ENCODE measurements around the gene STK24.
A peak's percentile ranks its signal among the peaks of the same experiment; 100 is the strongest.
"Not testable (repeated sequence)": the region's sequence is repeated elsewhere in the genome, so short reads cannot be mapped to it uniquely, and the experiment has no call there.

The STK24 gene

DNA sequence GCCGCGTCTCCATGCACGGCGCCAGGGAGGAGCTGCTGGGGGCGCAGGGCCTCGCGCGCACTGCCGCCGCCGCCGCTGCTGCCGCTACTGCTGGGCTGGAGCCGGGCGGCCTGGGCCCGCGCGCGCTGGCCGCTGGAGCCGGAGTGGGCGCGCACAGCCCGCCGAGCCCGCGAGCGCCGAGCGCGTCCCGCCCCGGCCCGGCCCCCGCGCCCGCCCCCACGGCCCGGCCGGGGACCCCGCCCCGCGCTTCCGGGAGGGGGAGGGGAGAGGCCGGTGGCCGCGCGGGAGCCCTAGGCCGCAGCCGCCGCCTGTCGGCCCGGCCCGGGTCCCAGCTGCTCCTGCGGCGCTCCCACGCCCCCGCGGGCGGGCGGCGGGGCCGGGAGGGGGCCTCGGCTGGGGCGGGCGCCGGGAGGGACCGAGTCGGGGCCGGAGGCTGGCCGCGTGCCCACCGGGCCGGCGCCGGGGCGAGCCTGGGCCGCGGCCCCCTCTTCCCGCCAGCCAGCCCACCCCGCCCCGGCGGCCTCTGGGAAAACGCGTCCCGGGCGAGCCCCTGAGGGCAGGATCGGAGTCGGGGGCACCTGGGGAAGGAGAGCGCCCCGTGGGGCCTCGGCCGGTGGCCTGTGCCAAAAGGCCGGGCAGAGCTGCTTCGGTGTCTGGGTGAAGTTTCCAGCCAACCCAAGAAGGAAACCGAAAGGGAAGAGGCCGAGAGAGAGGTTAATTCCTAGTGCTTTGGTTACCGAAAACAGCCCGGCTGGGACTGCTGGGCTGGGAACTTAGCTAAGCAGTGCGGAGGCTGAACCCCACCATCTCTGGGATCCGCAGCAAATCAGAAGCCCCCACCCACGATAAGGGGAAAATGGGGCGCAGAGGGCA, at the start of gene STK24:
Gene STK24, minus strand, starts transcription at position 145 of the 873 bp plus-strand sequence. CDS start 321 bp downstream, outside the sequence.
- DNase-seq, result peak; percentile 72

DNA sequence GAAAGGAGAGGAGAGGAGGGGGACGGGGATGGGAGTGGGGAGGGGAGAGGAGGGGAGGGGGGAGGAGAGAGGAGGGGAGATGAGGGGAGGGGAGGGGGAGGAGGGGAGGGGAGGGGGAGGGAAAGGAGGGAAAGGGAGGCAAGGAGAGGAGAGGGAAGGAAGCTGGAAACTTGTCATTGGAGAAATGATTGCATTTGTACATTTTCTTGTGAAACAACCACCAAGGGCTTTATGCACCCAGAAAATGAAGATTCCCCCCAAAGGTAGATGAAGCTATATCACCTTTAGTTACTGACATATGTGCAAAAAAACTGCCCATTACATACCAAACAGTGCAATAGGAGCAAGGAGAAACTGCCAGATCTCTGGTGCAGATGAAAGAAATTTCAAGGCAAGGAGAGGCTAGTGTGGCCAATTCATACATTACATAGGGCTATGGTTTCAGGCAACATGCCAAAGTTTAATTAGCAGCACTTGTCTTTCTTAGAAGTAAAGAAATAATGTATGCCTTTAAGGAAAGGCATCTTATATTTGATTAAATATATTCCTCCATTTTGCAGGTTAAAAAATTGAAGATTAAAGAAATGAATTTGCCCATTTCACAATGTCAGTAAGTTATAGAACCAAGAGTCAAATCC, 49.5 kb upstream of the STK24 start:
- peak; percentile 9 for DNase-seq

DNA sequence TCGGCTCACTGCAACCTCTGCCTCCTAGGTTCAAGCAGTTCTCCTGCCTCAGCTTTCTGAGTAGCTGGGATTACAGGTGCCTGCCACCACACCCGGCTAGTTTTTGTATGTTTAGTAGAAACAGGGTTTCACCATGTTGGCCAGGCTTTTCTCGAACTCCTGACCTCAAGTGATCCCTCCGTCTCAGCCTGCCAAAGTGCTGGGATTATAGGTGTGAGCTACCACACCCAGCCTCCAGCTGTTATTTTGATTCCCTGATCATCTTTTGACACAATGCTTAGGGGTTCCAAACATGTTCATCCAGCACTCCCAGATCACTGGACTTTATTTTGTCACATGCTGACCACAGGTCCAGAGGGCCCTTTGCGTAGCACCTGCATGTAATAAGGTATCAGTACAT, 47.7 kb upstream of the STK24 start:
- DNase-seq, result not testable (repeated sequence)

DNA sequence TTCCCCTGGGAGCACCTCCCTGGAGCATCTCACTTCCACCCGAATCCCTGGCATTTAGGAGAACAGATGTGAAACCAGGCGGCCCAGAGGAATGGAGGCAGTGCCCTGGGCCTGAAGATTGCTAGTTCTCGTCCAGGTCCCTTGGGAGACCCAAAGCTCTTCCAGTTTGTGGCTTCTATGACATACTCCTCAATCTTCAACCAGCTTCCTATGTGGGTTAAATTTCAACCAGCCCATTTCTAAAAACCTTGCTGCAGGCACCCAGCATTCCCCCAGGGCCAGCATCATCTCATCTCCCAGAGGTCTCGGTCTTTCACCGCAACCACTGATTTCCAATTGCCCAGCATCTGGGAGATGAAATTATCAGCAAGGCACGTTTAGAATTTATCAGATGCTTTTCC, 46.0 kb upstream of the STK24 start:
- DNase-seq, result no peak

DNA sequence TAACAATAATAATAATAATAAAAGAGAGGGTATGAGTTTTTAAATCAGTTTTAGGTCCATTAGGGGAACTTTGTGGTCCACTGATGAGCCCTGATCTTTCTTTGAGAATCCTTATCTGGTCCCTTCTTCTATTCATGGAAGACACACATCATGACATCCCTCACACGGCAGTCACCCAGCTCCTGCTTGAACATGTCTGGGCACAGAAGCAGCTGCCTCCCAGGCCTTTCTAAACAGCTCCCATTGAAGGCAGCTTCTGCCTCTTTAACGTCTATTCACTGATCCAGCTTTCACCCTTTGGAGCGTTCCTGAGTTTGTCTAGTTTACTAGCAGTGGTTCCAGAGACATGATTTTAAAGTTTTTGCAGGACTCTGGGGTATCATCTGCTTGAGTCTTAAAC, 42.6 kb upstream of the STK24 start:
- DNase-seq, result no peak

DNA sequence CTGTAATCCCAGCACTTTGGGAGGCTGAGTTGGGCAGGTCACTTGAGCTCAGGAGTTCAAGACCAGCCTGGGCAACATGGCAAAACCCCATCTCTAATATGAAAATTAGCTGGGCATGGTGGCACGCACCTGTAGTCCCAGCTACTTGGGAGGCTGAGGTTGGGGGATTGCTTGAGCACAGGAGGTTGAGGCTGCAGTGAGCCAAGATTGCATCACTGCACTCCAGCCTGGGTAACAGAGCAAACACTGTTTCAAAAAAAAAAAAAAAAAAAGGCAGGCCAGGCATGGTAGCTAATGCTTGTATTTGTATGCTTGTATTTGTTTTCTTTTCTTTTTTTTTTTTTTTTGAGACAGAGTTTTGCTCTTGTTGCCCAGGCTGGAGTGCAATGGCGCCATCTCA, 38.7 kb upstream of the STK24 start:
- DNase-seq, result not testable (repeated sequence)

DNA sequence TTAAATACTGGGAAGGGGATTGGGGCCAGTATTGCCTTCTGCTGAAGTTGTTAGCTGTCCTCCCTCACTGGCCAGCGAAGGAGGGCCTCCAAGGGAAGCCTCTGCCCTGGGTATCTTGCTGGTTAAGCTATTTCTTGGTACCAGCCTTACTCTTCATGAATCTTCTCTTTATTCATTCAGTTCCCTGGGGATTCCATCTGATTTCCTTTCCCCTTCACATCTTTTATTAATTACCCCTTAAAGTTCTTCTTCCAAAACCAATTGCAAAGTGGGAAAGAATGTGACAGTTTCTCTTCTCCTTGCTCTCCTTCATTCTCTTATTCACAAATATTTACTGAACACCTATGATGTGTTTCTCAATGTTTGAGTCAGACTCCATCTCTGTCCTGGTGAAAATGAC, 36.7 kb upstream of the STK24 start:
- no peak for DNase-seq

DNA sequence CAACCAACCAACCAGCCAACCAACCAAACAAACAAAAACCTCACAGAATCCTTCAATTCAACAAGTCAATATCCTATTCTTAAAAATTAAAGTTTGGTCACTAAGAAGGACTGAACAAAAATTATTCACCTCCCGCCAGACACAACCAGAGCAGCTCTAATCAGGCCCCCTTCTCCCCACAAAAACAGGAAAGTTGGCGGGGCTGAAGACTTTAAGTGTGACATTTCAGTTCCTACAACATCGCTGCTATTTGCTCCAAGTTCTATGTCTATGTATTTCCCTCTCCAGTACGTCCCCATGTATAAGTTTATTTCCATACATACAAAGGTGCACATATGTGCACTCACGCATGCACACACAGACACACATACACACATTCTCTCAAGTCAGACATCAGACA, 32.8 kb upstream of the STK24 start:
- no peak for DNase-seq

DNA sequence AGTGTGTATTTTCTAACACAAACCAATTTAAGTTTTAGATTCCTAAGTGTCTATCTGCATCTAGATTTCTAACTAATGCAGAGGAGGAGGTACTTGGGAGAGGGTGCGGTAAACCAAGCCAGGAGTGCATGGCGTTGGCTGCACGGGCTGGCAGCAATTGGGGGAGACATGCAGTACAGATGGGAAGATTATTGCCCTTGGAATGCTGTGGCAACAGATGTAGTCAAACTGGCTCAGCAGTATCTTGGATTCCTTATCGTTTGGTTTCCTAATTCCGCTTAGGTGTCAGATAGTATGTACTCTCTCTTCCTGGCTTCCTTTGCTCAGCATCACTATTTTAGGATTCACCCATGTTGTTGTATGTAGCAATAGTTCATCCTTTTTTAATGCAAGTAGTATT, 29.4 kb upstream of the STK24 start:
- DNase-seq, result no peak

DNA sequence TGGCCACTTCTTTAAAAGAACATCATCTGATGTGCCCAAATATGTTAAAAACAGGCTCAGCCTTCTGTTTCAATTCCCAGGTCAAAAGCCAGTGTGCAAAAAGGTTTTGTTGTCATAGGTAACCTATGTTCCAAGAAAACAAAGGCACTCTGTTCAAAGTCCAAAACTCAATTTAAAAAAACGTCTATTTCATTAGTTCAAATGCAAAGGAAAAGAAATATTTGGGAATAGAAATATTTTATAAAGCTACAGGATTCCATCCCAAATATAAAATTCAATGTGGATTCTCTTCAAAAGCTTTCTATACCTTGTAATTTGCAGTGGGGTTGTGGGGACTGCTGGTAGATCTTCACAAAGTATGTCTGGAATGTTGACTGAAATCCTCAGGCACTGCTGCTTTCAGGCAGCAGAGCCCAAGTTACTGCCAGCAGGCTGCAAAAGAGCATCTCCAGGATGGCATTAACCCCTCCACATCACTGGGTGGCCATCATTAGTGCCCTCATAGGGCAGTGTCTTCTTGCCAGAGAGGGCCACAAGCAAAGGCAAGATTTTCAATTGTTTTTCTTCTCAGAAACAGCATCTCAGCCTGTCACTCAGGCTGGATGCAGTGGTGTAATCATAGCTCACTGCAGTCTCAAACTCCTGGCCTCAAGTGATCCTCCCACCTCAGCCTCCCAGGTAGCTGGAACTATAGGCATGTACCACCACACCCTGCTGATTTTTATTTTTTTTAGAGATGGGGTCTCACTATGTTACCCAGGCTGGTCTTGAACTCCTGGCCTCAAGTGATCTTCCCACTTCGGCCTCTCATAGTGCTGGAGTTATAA, 22.8 kb upstream of the STK24 start:
- DNase-seq, result no peak

DNA sequence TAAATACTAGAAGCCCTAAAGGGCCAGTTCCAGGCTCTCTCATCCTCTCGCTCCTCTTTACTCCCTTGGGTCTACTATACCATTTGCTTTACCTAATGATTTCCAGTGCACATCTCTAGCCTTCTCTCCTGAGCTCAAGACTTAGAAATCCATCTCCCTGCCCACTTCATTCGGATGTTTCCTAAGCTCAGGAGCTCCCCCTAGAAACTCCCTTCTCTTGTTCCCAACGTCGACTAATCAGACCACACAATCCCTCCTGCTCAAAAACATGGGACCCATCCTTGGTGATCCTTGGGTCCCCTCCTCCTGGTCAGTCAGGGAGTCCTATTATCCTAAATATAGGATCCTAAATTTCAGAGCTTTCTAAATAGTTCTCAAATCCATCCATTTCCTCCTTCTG, 21.1 kb upstream of the STK24 start:
- DNase-seq, result no peak

DNA sequence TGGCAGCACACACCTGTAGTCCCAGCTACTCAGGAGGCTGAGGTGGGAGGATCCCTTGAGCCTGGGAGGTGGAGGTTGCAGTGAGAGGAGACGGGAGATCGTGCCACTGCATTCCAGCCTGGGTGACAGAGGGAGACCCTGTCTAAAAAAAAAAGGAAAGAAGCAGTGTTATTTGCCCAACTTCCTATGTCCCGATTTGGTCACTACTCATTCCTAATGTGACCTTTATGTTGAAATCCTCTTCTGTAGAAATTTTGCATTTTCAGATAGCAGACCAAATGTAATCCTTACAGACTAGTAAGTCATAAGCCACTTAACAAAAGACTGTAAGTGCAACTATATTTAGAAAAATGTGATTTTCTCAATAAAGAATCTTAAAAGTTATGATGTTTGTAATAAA, 18.2 kb upstream of the STK24 start:
- no peak for DNase-seq

DNA sequence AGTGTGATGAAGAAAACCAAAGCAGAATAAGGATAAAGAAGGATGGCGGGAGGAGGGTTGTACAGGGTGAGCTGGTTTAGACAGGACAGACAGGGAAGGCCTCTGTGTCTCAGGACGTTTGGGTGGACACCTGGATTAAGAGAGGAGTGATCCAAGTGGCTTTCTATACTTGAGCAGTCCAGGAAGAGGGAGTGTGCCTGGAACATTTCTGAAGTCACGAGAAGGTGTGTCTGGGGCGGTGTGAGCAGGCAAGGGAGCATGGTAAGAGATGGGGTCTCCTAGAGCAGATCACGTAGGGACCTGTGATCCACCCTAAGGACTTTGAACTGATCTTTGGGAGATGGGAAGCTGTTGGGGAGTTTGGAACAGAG, 15.4 kb upstream of the STK24 start:
- DNase-seq, result no peak

DNA sequence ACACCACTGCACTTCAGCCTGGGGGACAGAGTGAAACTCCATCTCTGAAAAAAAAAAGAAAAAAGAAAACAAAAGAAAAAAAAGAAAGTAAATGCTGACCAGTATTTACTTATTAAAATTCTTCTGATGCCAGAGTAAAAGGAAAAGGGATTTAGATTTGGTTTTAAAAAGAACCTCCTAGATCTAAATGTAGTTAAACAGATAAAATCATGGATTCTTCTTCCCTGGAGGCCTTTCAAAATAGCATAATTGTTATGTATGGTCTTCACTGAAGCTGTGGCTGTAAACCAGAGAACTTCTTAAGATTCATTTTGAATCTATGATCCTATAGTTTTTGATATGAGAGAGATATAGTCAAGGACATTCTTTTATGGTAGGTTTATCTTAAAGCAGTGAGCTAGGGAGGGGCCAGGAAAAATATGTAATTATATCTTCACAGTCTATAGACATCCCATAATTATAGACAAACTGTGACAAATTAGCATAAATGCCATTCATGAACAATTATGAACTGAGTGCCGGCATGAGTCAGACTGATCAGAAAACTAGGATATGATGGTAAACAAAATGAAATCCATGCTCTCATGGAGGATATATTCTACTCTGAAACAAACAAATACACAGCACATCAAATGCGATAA, 14.9 kb upstream of the STK24 start:
- no peak for DNase-seq

DNA sequence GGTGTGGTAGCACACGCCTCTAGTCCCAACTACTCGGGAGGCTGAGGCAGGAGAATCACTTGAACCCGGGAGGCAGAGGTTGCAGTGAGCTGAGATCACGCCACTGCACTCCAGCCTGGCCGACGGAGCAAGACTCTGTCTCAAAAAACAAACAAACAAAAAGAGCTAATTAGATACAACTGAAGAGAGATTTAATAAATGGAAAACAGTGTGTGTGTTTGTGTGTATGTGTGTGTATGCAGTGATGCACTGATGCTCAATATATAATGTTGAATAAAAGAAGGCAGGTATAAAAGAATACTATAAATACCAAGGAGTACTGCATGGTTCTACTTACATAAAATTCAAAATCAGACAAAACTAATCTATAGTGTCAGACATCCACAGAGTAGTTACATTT, 13.6 kb upstream of the STK24 start:
- not testable (repeated sequence) for DNase-seq

DNA sequence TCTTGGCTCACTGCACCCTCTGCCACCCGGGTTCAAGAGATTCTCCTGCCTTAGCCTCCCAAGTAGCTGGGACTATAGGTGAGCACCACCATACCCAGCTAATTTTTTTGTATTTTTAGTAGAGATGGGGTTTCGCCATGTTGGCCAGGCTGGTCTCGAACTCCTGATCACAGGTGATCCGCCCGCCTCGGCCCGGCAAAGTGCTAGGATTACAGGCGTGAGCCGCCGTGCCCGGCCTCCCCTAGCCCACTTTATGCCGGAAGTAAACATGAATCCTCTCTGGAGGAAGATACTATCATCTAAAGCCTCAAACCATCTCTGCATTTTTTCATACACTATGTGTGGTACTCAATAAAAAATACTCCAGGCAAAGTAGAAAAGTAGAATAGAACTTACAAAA, 12.6 kb upstream of the STK24 start:
- not testable (repeated sequence) for DNase-seq

DNA sequence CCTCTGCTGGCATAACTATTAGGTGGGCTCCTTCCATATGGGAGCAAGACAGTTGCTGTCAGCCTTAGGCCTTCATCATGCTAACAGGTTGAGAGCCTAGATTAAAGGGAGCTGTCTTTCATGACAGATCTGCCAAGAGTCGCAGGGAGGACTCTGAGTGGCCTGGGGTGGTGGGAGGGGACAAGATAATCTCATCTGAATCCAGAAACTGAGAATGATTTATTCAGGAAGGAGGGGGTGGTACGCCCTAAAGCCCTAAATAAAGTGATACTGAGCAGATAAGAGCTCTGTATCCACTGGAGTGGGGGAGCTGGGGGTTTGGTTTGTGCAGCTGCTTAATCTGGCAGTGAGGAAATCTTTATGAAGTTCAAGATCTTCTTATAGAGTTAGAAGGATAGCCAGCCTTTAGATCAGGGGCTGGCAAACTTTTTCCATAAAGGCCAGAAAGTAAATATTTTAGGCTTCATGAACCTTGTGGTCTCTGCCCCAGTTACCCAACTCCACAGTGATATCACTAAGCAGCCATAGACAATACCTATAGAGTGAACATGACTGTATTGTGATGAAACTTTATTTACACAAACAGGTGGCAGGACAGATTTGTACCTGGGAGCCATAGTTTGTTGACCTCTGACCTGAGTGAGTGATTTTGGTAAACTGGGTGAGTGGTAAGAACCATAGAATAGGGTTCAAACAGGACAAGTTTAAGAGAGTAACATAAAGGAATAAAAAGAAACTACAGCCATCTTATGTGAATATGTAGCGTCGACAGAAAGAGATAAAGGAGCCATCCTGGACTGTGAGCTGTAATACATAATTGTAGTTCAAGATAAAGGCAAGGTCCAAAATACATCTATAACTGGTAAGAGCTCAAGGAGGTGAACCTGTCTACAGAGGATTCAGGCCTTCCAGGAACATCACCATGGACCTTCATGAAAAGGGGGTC, 9.8 kb upstream of the STK24 start:
- no peak for DNase-seq

DNA sequence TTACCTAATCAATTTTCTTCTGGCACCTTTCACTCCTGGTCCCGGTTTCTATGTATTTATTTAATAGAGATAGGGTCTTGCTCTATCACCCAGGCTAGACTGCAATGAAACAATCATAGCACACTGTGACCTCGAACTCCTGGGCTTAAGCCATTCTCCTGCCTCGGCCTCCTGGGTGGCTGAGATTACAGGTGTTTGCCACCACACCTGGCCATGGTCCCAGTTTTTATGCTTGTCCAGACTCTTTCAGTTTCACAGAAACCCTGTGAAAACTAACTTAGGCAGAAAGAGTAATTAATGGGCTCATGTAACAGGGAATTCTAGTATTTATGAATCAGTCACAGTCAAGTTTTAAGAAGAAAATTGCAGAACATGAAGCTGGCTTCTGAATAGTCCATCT, 9.0 kb upstream of the STK24 start:
- no peak for DNase-seq

DNA sequence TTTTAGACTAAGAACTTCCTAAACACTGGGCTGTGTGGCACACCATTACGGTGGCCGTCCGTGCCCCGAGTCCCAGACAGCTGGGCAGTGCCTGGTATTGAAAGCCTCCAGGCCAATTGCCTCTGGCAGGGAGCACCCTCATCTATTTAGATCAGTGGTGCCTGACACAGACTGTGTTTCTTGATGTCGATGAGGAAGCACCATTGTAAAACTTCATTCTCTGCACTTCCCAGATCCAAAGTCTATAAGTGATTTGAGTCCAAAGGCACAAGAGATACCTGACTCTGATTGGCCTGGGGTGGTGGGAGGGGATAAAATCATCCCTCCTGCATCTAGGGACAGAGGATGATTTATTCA, 8.5 kb upstream of the STK24 start:
- no peak for DNase-seq

DNA sequence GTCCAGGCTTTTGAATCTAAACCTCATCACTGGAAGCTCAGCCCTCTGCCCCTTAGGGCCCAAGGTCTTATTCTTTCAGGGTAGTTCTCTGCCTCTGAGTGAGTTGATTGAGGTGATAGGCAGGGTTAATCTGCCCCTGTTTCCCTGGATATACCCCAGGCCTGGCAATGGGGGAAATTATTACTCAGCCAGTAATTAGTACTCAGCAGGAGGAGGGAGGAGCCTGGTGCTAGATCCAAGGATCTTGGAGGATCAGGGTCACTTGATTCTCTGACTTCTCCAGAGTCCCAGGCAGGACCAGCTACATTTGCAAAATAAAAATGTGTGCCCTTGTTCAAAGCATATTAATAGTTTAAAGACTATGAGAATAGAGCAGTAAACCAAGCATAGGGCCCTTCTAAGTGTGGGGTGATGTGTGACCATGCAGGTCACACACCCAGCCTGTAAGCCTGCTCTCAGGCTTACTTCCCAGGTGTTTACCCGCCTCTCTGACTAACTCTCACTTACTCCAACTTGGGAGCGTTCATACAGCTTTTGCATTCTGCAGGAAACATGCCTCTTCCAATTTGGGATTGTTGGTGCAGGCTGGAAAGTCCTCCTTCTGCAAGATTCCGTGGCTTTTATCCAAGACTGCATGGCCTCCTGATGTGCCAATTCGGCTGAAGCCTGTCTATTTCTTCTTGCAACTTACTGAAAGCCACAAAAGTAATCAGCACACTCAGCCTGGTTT, 7.9 kb upstream of the STK24 start:
- DNase-seq, result no peak

DNA sequence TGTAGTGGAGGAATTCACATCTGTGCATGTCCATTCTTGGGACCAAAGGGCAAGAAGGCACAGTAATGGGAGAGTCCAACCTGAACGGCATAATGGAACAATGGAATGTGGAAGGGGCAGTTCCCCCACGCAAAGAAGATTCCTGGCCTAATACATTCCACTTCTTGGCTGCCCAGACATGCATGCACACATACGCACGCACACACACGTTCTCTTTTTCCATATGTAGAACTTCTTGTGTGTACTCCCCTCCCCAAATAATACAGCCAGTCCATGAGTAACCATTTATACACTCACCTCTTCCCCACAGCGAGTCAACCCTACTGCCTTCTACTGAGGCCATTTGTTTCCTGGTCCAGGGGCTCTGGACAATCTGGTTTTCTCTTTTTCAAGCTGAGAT, 6.0 kb upstream of the STK24 start:
- DNase-seq, result no peak

Data from DMS79 (cell line).